ENCODE data around the gene SESTD1. TPM values are rescaled to one million over a fixed set of nuclear protein-coding genes. Genes with fewer than 3 reads are reported as not detected.

Gene SESTD1
- total RNA-seq, 2 donors from 2014 or later, result 7.7 to 35.4 TPM

GRCh38 chr2:179297927-179298326 lies 33.3 kb upstream of the SESTD1 start:
- no peaks in the 10 kb centered on the region for H3K9me3 ChIP-seq
- intact Hi-C loops (cut with DNase I), result no loop called here
- H3K27me3 ChIP-seq (replicated peaks; ENCODE audit: insufficient read depth), result no peaks in the 10 kb centered on the region
- TF ChIP-seq POLR2AphosphoS5 (IDR thresholded peaks at IDR 0.05), result no peak
- no peak for TF ChIP-seq CTCF (IDR thresholded peaks at IDR 0.05)
- no peak for TF ChIP-seq POLR2A (IDR thresholded peaks at IDR 0.05)
- no peaks in the 10 kb centered on the region for H3K36me3 ChIP-seq
- H3K27ac ChIP-seq, result no peak overlapping the region
- H3K4me3 ChIP-seq, result no peak overlapping the region
- DNase-seq (ENCODE audit: low spot score), result no peak
- WGBS, result 72% methylated on average over 2 of the region's 2 CpGs
- H3K4me1 ChIP-seq (replicated peaks), result no peaks in the 10 kb centered on the region

GRCh38 chr2:179290329-179290728 lies 25.7 kb upstream of the SESTD1 start:
- Histone ChIP-seq H3K9me3 (no peaks in the 10 kb centered on the region), H3K4me3 (no peak overlapping the region), H3K27me3 (replicated peaks; ENCODE audit: insufficient read depth) (no peaks in the 10 kb centered on the region), H3K36me3 (no peaks in the 10 kb centered on the region), H3K4me1 (replicated peaks) (no peaks in the 10 kb centered on the region), H3K27ac (no peak overlapping the region)
- 98% methylated on average over 1 of the region's 1 CpG for WGBS
- DNase-seq (ENCODE audit: low spot score), result no peak
- intact Hi-C loops (cut with DNase I), result no loop called here
- TF ChIP-seq POLR2AphosphoS5 (IDR thresholded peaks at IDR 0.05) (no peak), CTCF (IDR thresholded peaks at IDR 0.05) (no peak), POLR2A (IDR thresholded peaks at IDR 0.05) (no peak)

- H3K4me1 ChIP-seq (replicated peaks), result no peaks in the 10 kb centered on the region
- H3K9me3 ChIP-seq, result no peaks in the 10 kb centered on the region
- no peaks in the 10 kb centered on the region for H3K27me3 ChIP-seq (replicated peaks; ENCODE audit: insufficient read depth)
- H3K36me3 ChIP-seq, result no peaks in the 10 kb centered on the region
- DNase-seq (ENCODE audit: low spot score), result no peak
- intact Hi-C loops (cut with DNase I), result no loop called here
- H3K27ac ChIP-seq, result no peak overlapping the region
- H3K4me3 ChIP-seq, result no peak overlapping the region
- no peak for TF ChIP-seq POLR2A (IDR thresholded peaks at IDR 0.05)
Measured at GRCh38 chr2:179285060-179285459, 20.4 kb upstream of the SESTD1 start.

- Histone ChIP-seq H3K27ac (no peak overlapping the region), H3K27me3 (replicated peaks; ENCODE audit: insufficient read depth) (no peaks in the 10 kb centered on the region), H3K4me1 (replicated peaks) (no peaks in the 10 kb centered on the region), H3K9me3 (no peaks in the 10 kb centered on the region), H3K36me3 (no peaks in the 10 kb centered on the region), H3K4me3 (no peak overlapping the region)
- TF ChIP-seq POLR2A (IDR thresholded peaks at IDR 0.05) (no peak), CTCF (IDR thresholded peaks at IDR 0.05) (no peak)
- 89% methylated on average over 3 of the region's 3 CpGs for WGBS
- intact Hi-C loops (cut with DNase I), result no loop called here
- DNase-seq (ENCODE audit: low spot score), result no peak
Measured at GRCh38 chr2:179277429-179278196, 13.0 kb upstream of the SESTD1 start.

- H3K9me3 ChIP-seq, result no peaks in the 10 kb centered on the region
- no peak overlapping the region for H3K4me3 ChIP-seq
- TF ChIP-seq POLR2AphosphoS5 (IDR thresholded peaks at IDR 0.05), result no peak
- no peak for TF ChIP-seq CTCF (IDR thresholded peaks at IDR 0.05)
- no peak for TF ChIP-seq POLR2A (IDR thresholded peaks at IDR 0.05)
- no peak overlapping the region for H3K27ac ChIP-seq
- H3K36me3 ChIP-seq, result no peaks in the 10 kb centered on the region
- H3K4me1 ChIP-seq (replicated peaks), result no peaks in the 10 kb centered on the region
- DNase-seq (ENCODE audit: low spot score), result no peak
- intact Hi-C loops (cut with DNase I), result no loop called here
- WGBS, result 81% methylated on average over 4 of the region's 4 CpGs
- no peaks in the 10 kb centered on the region for H3K27me3 ChIP-seq (replicated peaks; ENCODE audit: insufficient read depth)
Measured at GRCh38 chr2:179275253-179276012, 10.8 kb upstream of the SESTD1 start.

Measured in prostate gland (tissue), 2 donors.